ENCODE data around the gene FITM2.

- TF ChIP-seq CTCF (IDR thresholded peaks at IDR 0.05) = no peak
- no peak for TF ChIP-seq EP300 (IDR thresholded peaks at IDR 0.05)
- no peak for TF ChIP-seq POLR2A (IDR thresholded peaks at IDR 0.05)
Observed at GRCh38 chr20:44258226-44258890, 52.6 kb downstream of the FITM2 start.
